Measurements from ENCODE around the gene EIF5A2.

EIF5A2 gene

DNA sequence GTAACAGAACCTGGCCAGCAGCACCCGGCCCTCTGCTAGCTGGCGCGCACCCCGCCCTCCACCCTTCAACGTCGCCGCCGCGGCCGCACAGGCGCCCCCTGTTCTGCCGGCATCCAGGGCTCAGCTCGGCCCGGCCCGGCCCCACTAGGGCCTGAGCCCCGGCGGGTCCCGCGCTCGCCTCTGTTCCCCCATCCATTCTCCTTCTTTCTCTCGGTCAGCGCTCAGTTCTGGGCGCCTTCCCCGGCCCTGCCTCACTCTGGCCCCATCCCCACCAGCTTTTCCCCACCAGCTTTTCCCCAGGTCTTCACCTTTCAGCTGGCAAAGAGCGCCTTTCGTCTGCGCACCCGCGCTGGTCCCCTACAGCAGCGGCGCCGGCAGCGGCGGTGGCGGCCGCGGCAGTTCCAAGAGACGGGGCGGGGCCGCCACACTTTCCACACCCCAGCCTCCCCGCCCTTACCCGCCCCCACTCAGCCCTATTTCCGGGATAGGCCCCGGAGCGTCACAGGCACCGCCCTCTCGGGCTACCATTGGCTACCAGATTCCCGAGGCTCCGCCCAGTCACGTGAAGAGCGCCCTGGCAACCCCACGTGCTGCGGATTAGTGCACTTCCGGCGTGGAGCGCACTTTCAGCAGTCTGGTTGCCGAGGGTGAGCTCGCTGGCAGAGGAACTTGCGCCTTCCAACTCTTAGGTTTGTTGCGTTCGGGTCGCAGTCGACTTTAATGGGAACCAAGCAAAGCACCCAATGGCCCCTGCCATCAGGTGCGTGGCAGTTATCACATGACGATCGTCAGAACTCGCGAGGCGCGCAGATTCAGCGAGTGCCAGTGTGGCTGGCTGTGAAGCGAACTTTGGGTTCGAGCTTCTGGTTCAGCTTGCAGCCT is at the start of gene EIF5A2:
TSS of gene EIF5A2 (minus strand) at position 403 of the 882 bp plus-strand sequence. CDS start 831 bp downstream, outside the sequence.
- peak; percentile 83 for DNase-seq (ENCODE audit: extremely low read depth, insufficient read length)
- TF ChIP-seq, protein P1, sequence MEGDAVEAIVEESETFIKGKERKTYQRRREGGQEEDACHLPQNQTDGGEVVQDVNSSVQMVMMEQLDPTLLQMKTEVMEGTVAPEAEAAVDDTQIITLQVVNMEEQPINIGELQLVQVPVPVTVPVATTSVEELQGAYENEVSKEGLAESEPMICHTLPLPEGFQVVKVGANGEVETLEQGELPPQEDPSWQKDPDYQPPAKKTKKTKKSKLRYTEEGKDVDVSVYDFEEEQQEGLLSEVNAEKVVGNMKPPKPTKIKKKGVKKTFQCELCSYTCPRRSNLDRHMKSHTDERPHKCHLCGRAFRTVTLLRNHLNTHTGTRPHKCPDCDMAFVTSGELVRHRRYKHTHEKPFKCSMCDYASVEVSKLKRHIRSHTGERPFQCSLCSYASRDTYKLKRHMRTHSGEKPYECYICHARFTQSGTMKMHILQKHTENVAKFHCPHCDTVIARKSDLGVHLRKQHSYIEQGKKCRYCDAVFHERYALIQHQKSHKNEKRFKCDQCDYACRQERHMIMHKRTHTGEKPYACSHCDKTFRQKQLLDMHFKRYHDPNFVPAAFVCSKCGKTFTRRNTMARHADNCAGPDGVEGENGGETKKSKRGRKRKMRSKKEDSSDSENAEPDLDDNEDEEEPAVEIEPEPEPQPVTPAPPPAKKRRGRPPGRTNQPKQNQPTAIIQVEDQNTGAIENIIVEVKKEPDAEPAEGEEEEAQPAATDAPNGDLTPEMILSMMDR (IDR thresholded peaks at IDR 0.05; ENCODE audit: insufficient read depth, low read length, poor library complexity, severe bottlenecking): no peak
- peak within 1 kb of the TSS; percentile 70 for H3K4me3 ChIP-seq (replicated peaks; ENCODE audit: low read depth, low read length)
- no peaks in the 10 kb centered on the region for H3K36me3 ChIP-seq (ENCODE audit: control insufficient read depth, insufficient read depth, low read length)
- no peaks in the 10 kb centered on the region for H3K27me3 ChIP-seq (replicated peaks; ENCODE audit: control insufficient read depth, insufficient read depth, low read length)

DNA sequence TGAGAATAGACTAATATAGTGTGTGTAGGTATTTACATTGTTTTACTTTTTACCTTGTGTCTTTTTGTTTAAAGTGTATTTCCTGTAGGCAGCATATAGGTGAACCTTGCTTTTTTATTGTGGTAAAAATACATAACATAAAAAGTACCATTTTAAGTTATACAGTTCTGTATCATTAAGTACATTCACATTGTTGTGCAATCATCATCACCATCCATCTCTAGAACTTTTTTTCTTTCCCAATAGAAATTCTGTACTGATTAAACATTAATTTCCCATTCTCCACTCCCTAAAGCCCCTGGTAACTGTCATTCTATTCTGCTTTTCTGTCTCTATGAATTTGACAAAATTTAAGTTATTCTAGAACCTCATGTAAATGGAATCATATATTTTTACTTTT is 48.2 kb upstream of the EIF5A2 start:
- Histone ChIP-seq H3K36me3 (ENCODE audit: control insufficient read depth, insufficient read depth, low read length) (no peaks in the 10 kb centered on the region), H3K4me3 (replicated peaks; ENCODE audit: low read depth, low read length) (no peak overlapping the region), H3K27me3 (replicated peaks; ENCODE audit: control insufficient read depth, insufficient read depth, low read length) (no peaks in the 10 kb centered on the region)
- no peak for DNase-seq (ENCODE audit: extremely low read depth, insufficient read length)
- TF ChIP-seq, protein P1 (IDR thresholded peaks at IDR 0.05; ENCODE audit: insufficient read depth, low read length, poor library complexity, severe bottlenecking): no peak

DNA sequence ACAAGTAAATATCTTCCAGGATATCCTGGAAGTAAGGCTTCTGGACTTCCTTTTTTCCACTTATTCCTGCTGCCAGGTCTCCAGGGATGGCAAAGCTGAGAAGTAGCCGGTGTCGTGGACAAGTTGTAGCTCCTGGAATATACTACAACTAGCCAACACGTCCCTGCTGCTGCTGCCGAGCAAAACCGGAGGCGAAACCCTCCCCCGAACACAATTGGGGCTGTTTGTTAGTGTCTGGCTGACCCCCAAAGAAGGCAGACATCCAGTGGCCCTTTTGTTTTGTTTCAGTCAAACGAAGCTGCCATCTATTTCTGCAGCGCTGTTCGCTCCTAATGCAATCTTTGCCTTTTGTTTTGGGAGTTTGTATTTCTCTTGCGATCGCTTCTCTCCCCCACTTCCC is 45.3 kb upstream of the EIF5A2 start:
- TF ChIP-seq, protein P1 (IDR thresholded peaks at IDR 0.05; ENCODE audit: insufficient read depth, low read length, poor library complexity, severe bottlenecking): no peak
- no peak for DNase-seq (ENCODE audit: extremely low read depth, insufficient read length)
- Histone ChIP-seq H3K27me3 (replicated peaks; ENCODE audit: control insufficient read depth, insufficient read depth, low read length) (no peaks in the 10 kb centered on the region), H3K36me3 (ENCODE audit: control insufficient read depth, insufficient read depth, low read length) (no peaks in the 10 kb centered on the region), H3K4me3 (replicated peaks; ENCODE audit: low read depth, low read length) (no peak overlapping the region)

DNA sequence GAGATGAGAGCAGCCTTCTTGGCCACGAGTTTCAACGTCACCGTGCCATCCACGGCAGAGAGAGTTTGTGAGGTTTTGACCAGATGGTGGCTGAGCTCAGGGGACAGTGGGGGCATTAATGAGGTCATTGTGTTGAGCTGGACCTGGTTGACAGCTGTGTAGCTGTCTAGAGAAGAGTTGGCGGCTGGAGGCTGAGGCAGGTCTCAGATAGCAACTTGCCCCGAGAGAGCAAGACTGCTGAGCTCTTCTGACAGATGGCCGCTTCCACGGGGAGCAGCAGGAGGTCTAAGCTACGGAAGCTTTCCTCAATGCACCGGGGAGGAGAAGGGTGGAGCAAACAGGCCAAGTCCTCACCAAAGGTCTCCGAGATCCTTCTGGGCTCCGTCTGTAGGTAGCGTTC is 44.8 kb upstream of the EIF5A2 start:
- DNase-seq (ENCODE audit: extremely low read depth, insufficient read length): no peak
- Histone ChIP-seq H3K4me3 (replicated peaks; ENCODE audit: low read depth, low read length) (no peak overlapping the region), H3K36me3 (ENCODE audit: control insufficient read depth, insufficient read depth, low read length) (no peaks in the 10 kb centered on the region), H3K27me3 (replicated peaks; ENCODE audit: control insufficient read depth, insufficient read depth, low read length) (no peaks in the 10 kb centered on the region)
- TF ChIP-seq, protein P1 (IDR thresholded peaks at IDR 0.05; ENCODE audit: insufficient read depth, low read length, poor library complexity, severe bottlenecking): no peak

DNA sequence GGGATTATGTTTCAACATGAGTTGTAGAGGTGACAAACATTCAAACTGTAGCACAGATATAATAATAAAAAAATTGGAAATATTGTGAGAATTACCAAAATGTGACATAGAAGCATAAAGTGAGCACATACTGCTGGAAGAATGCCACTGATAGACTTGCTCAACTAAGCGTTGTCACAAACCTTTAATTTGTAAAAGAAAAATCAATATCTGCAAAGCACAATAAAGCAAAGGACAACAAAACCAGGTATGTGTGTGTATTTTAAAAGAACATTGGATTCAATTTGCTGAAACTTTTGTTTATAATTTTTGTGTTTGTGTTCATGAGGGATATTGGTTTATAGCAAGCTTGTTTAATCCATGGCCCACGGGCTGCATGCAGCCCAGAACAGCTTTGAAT is 40.8 kb upstream of the EIF5A2 start:
- TF ChIP-seq, protein P1 (IDR thresholded peaks at IDR 0.05; ENCODE audit: insufficient read depth, low read length, poor library complexity, severe bottlenecking): no peak
- DNase-seq (ENCODE audit: extremely low read depth, insufficient read length): no peak
- Histone ChIP-seq H3K4me3 (replicated peaks; ENCODE audit: low read depth, low read length) (no peak overlapping the region), H3K27me3 (replicated peaks; ENCODE audit: control insufficient read depth, insufficient read depth, low read length) (no peaks in the 10 kb centered on the region), H3K36me3 (ENCODE audit: control insufficient read depth, insufficient read depth, low read length) (no peaks in the 10 kb centered on the region)
